ES-I3 (cell line): Measurements from ENCODE around the gene GALNT17.
"Not testable (repeated sequence)": the region's sequence is repeated elsewhere in the genome, so short reads cannot be mapped to it uniquely, and the experiment has no call there.

Source experiments
- H3K36me3 ChIP-seq: 2 replicates; pipeline ENCODE4 v1.6.1; 2013; ENCODE audit warnings: mild to moderate bottlenecking, low read length, control low read depth, moderate library complexity; ENCODE audit not compliant: insufficient read depth
- H3K4me1 ChIP-seq: 2 replicates; pipeline ENCODE4 v1.6.1; 2013; ENCODE audit warnings: mild to moderate bottlenecking, control low read depth, low read length; ENCODE audit not compliant: insufficient read depth
- H3K9ac ChIP-seq: 2 replicates; pipeline ENCODE4 v1.6.1; 2013; ENCODE audit warnings: low read depth, mild to moderate bottlenecking, low read length, moderate library complexity
- H3K9me3 ChIP-seq: 2 replicates; pipeline ENCODE4 v1.6.1; 2013; ENCODE audit warnings: mild to moderate bottlenecking, low read length, moderate library complexity; ENCODE audit not compliant: control insufficient read depth, insufficient read depth

GALNT17 gene

GRCh38 chr7:71229699-71230098 lies 97.8 kb downstream of the GALNT17 start:
- Histone ChIP-seq H3K36me3 (0 out of 2 replicates have a peak, but pooled peaks cover 2% of the 10 kb centered on the region), H3K9me3 (no peaks in the 10 kb centered on the region), H3K9ac (no peak overlapping the region), H3K4me1 (no peaks in the 10 kb centered on the region)

GRCh38 chr7:71235253-71235652 lies 103.3 kb downstream of the GALNT17 start:
- H3K9me3 ChIP-seq, result no peaks in the 10 kb centered on the region
- H3K4me1 ChIP-seq, result peaks cover 8% of the 10 kb centered on the region; the same call in 1 of the 2 replicates
- H3K36me3 ChIP-seq, result no peaks in the 10 kb centered on the region
- no peak overlapping the region for H3K9ac ChIP-seq

- H3K9ac ChIP-seq, result no peak overlapping the region
These were observed 104.5 kb downstream of the GALNT17 start for GRCh38 chr7:71236230-71237105.

GRCh38 chr7:71237945-71238344 lies 106.0 kb downstream of the GALNT17 start:
- Histone ChIP-seq H3K4me1 (peaks cover 8% of the 10 kb centered on the region; the same call in 1 of the 2 replicates), H3K9me3 (no peaks in the 10 kb centered on the region), H3K36me3 (no peaks in the 10 kb centered on the region), H3K9ac (no peak overlapping the region)

More at GRCh38 chr7:71236230-71237105, 104.5 kb downstream of the GALNT17 start:
- Histone ChIP-seq H3K36me3 (no peaks in the 10 kb centered on the region), H3K9me3 (no peaks in the 10 kb centered on the region), H3K4me1 (peaks cover 8% of the 10 kb centered on the region; the same call in 1 of the 2 replicates)

- H3K9me3 ChIP-seq, result no peaks in the 10 kb centered on the region
- peaks cover 8% of the 10 kb centered on the region; the same call in 1 of the 2 replicates for H3K4me1 ChIP-seq
These were observed 106.8 kb downstream of the GALNT17 start for GRCh38 chr7:71238581-71239295.

GRCh38 chr7:71239586-71240268 lies 107.8 kb downstream of the GALNT17 start:
- Histone ChIP-seq H3K4me1 (peaks cover 8% of the 10 kb centered on the region; the same call in 1 of the 2 replicates), H3K36me3 (no peaks in the 10 kb centered on the region), H3K9ac (no peak overlapping the region), H3K9me3 (no peaks in the 10 kb centered on the region)

More at GRCh38 chr7:71238581-71239295, 106.8 kb downstream of the GALNT17 start:
- Histone ChIP-seq H3K9ac (no peak overlapping the region), H3K36me3 (no peaks in the 10 kb centered on the region)

GRCh38 chr7:71243736-71244410 lies 111.9 kb downstream of the GALNT17 start:
- no peaks in the 10 kb centered on the region for H3K4me1 ChIP-seq
- H3K36me3 ChIP-seq, result no peaks in the 10 kb centered on the region
- H3K9me3 ChIP-seq, result no peaks in the 10 kb centered on the region
- no peak overlapping the region for H3K9ac ChIP-seq

- Histone ChIP-seq H3K4me1 (no peaks in the 10 kb centered on the region), H3K9ac (no peak overlapping the region)
These were observed 113.1 kb downstream of the GALNT17 start for GRCh38 chr7:71245038-71245437.

GRCh38 chr7:71251706-71252105 lies 119.8 kb downstream of the GALNT17 start:
- Histone ChIP-seq H3K4me1 (peaks cover 4% of the 10 kb centered on the region; the same call in 1 of the 2 replicates), H3K9me3 (peaks cover 18% of the 10 kb centered on the region), H3K9ac (no peak overlapping the region), H3K36me3 (no peaks in the 10 kb centered on the region; the same call in 1 of the 2 replicates)

More at GRCh38 chr7:71245038-71245437, 113.1 kb downstream of the GALNT17 start:
- Histone ChIP-seq H3K9me3 (no peaks in the 10 kb centered on the region), H3K36me3 (no peaks in the 10 kb centered on the region)

GRCh38 chr7:71254751-71255150 lies 122.8 kb downstream of the GALNT17 start:
- peaks cover 4% of the 10 kb centered on the region; the same call in 1 of the 2 replicates for H3K4me1 ChIP-seq
- H3K9me3 ChIP-seq, result peaks cover 22% of the 10 kb centered on the region
- no peaks in the 10 kb centered on the region; the same call in 1 of the 2 replicates for H3K36me3 ChIP-seq
- H3K9ac ChIP-seq, result no peak overlapping the region

GRCh38 chr7:71255537-71256178 lies 123.7 kb downstream of the GALNT17 start:
- H3K4me1 ChIP-seq, result peaks cover 1% of the 10 kb centered on the region; the same call in 1 of the 2 replicates
- no peaks in the 10 kb centered on the region; the same call in 1 of the 2 replicates for H3K36me3 ChIP-seq
- H3K9me3 ChIP-seq, result peaks cover 22% of the 10 kb centered on the region
- no peak overlapping the region for H3K9ac ChIP-seq

- Histone ChIP-seq H3K4me1 (no peaks in the 10 kb centered on the region), H3K9me3 (peaks cover 7% of the 10 kb centered on the region; the same call in 1 of the 2 replicates), H3K9ac (no peak overlapping the region), H3K36me3 (no peaks in the 10 kb centered on the region; the same call in 1 of the 2 replicates)
These were observed 129.1 kb downstream of the GALNT17 start for GRCh38 chr7:71261066-71261465.

GRCh38 chr7:71262834-71263233 lies 130.9 kb downstream of the GALNT17 start:
- H3K4me1 ChIP-seq, H3K9me3 ChIP-seq, H3K36me3 ChIP-seq, H3K9ac ChIP-seq: not testable (repeated sequence)
